ENCODE data around the gene TEX264.

DNA sequence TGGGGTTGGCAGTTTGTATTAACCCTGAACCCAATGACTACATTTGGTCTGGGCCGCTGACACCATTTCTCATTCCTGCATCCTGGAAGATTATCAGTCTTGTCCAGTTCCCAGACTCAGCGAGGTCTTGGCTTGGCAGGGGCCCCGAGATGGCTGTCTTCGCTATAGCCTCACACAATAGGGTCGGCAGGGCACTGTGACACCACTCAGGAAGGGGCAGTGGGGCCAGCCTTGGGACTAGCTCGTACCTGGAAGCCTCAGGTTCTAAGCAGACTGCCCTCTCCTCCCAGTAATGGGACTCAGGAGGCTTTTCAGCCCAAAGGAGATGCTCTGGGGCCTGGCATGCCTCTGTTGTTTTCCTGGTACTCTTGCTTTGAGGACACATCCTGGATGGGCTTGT is 9.1 kb downstream of the TEX264 start:
- TF ChIP-seq ZNF654 (tag by site-specific recombination; IDR thresholded peaks at IDR 0.05; ENCODE audit: low read depth): no peak
- no peak for TF ChIP-seq ZNF670 (tag by site-specific recombination; IDR thresholded peaks at IDR 0.05; ENCODE audit: low read depth)
- TF ChIP-seq, protein P1, sequence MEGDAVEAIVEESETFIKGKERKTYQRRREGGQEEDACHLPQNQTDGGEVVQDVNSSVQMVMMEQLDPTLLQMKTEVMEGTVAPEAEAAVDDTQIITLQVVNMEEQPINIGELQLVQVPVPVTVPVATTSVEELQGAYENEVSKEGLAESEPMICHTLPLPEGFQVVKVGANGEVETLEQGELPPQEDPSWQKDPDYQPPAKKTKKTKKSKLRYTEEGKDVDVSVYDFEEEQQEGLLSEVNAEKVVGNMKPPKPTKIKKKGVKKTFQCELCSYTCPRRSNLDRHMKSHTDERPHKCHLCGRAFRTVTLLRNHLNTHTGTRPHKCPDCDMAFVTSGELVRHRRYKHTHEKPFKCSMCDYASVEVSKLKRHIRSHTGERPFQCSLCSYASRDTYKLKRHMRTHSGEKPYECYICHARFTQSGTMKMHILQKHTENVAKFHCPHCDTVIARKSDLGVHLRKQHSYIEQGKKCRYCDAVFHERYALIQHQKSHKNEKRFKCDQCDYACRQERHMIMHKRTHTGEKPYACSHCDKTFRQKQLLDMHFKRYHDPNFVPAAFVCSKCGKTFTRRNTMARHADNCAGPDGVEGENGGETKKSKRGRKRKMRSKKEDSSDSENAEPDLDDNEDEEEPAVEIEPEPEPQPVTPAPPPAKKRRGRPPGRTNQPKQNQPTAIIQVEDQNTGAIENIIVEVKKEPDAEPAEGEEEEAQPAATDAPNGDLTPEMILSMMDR (tag by site-specific recombination; IDR thresholded peaks at IDR 0.05): no peak
- TF ChIP-seq ZNF510 (tag by site-specific recombination; IDR thresholded peaks at IDR 0.05; ENCODE audit: insufficient replicate concordance): no peak
- no peak for TF ChIP-seq ZSCAN23 (tag by site-specific recombination; IDR thresholded peaks at IDR 0.05)
- no peak for TF ChIP-seq ZNF639 (tag by site-specific recombination; IDR thresholded peaks at IDR 0.05)
- no peak for TF ChIP-seq ZNF521 (tag by site-specific recombination; IDR thresholded peaks at IDR 0.05)
- TF ChIP-seq, protein P2, sequence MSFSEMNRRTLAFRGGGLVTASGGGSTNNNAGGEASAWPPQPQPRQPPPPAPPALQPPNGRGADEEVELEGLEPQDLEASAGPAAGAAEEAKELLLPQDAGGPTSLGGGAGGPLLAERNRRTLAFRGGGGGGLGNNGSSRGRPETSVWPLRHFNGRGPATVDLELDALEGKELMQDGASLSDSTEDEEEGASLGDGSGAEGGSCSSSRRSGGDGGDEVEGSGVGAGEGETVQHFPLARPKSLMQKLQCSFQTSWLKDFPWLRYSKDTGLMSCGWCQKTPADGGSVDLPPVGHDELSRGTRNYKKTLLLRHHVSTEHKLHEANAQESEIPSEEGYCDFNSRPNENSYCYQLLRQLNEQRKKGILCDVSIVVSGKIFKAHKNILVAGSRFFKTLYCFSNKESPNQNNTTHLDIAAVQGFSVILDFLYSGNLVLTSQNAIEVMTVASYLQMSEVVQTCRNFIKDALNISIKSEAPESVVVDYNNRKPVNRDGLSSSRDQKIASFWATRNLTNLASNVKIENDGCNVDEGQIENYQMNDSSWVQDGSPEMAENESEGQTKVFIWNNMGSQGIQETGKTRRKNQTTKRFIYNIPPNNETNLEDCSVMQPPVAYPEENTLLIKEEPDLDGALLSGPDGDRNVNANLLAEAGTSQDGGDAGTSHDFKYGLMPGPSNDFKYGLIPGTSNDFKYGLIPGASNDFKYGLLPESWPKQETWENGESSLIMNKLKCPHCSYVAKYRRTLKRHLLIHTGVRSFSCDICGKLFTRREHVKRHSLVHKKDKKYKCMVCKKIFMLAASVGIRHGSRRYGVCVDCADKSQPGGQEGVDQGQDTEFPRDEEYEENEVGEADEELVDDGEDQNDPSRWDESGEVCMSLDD (tag by site-specific recombination; IDR thresholded peaks at IDR 0.05): no peak
- no peak for TF ChIP-seq ZNF132 (tag by site-specific recombination; IDR thresholded peaks at IDR 0.05; ENCODE audit: borderline replicate concordance)
- TF ChIP-seq ZNF18 (tag by site-specific recombination; IDR thresholded peaks at IDR 0.05): no peak
- TF ChIP-seq SETDB1 (IDR thresholded peaks at IDR 0.05; ENCODE audit: insufficient read length, low read length): no peak
